ENCODE data around the gene ZFP3.

- TF ChIP-seq SPI1 (IDR thresholded peaks at IDR 0.05; ENCODE audit: low read depth, low read length), result no peak
- TF ChIP-seq POLR2A (IDR thresholded peaks at IDR 0.05; ENCODE audit: low read depth, low read length), result no peak
Measured at GRCh38 chr17:5044630-5045029, 33.6 kb upstream of the ZFP3 start.
